Measurements from ENCODE around the gene ULBP1. TPM values are rescaled to one million over a fixed set of nuclear protein-coding genes. Genes with fewer than 3 reads are reported as not detected.

Gene ULBP1
- polyA plus RNA-seq, 1 donor, result 0.03 TPM

- H3K27ac ChIP-seq (ENCODE audit: low read length), result no peak overlapping the region
- H3K9me3 ChIP-seq (ENCODE audit: control insufficient read depth, low read depth, low read length), result no peaks in the 10 kb centered on the region
- DNase-seq, result no peak
- no peak overlapping the region for H3K4me3 ChIP-seq (ENCODE audit: low read length)
- H3K36me3 ChIP-seq (ENCODE audit: control insufficient read depth, insufficient read depth, low read length), result no peaks in the 10 kb centered on the region
- H3K27me3 ChIP-seq (ENCODE audit: control insufficient read depth, insufficient read depth, low read length), result peaks cover 83% of the 10 kb centered on the region
- H3K4me1 ChIP-seq (ENCODE audit: control insufficient read depth, insufficient read depth, low read length), result no peaks in the 10 kb centered on the region
Measured at GRCh38 chr6:149975400-149975799, 11.7 kb downstream of the ULBP1 start.

GRCh38 chr6:149977221-149977620 lies 13.5 kb downstream of the ULBP1 start:
- Histone ChIP-seq H3K4me1 (ENCODE audit: control insufficient read depth, insufficient read depth, low read length) (no peaks in the 10 kb centered on the region), H3K9me3 (ENCODE audit: control insufficient read depth, low read depth, low read length) (no peaks in the 10 kb centered on the region), H3K36me3 (ENCODE audit: control insufficient read depth, insufficient read depth, low read length) (no peaks in the 10 kb centered on the region), H3K27me3 (ENCODE audit: control insufficient read depth, insufficient read depth, low read length) (peaks cover 86% of the 10 kb centered on the region), H3K27ac (ENCODE audit: low read length) (no peak overlapping the region), H3K4me3 (ENCODE audit: low read length) (no peak overlapping the region)
- no CpG with 5 or more reads among the region's 4 CpGs for WGBS (ENCODE audit: insufficient coverage, low lambda C conversion rate)
- no peak for DNase-seq

- Histone ChIP-seq H3K4me3 (ENCODE audit: low read length) (no peak overlapping the region), H3K27me3 (ENCODE audit: control insufficient read depth, insufficient read depth, low read length) (peaks cover 88% of the 10 kb centered on the region), H3K9me3 (ENCODE audit: control insufficient read depth, low read depth, low read length) (no peaks in the 10 kb centered on the region), H3K27ac (ENCODE audit: low read length) (no peak overlapping the region), H3K4me1 (ENCODE audit: control insufficient read depth, insufficient read depth, low read length) (no peaks in the 10 kb centered on the region), H3K36me3 (ENCODE audit: control insufficient read depth, insufficient read depth, low read length) (no peaks in the 10 kb centered on the region)
- DNase-seq, result no peak
Measured at GRCh38 chr6:149978610-149979009, 14.9 kb downstream of the ULBP1 start.

GRCh38 chr6:149979293-149979692 lies 15.6 kb downstream of the ULBP1 start:
- Histone ChIP-seq H3K4me3 (ENCODE audit: low read length) (no peak overlapping the region), H3K4me1 (ENCODE audit: control insufficient read depth, insufficient read depth, low read length) (no peaks in the 10 kb centered on the region), H3K36me3 (ENCODE audit: control insufficient read depth, insufficient read depth, low read length) (no peaks in the 10 kb centered on the region), H3K9me3 (ENCODE audit: control insufficient read depth, low read depth, low read length) (no peaks in the 10 kb centered on the region), H3K27me3 (ENCODE audit: control insufficient read depth, insufficient read depth, low read length) (peaks cover 82% of the 10 kb centered on the region), H3K27ac (ENCODE audit: low read length) (no peak overlapping the region)
- no peak for DNase-seq
- WGBS (ENCODE audit: insufficient coverage, low lambda C conversion rate), result no CpG with 5 or more reads among the region's 6 CpGs

GRCh38 chr6:149983145-149983544 lies 19.4 kb downstream of the ULBP1 start:
- 20% methylated on average over 1 of the region's 9 CpGs for WGBS (ENCODE audit: insufficient coverage, low lambda C conversion rate)
- Histone ChIP-seq H3K27me3 (ENCODE audit: control insufficient read depth, insufficient read depth, low read length) (peaks cover 85% of the 10 kb centered on the region), H3K9me3 (ENCODE audit: control insufficient read depth, low read depth, low read length) (peaks cover 2% of the 10 kb centered on the region), H3K4me3 (ENCODE audit: low read length) (no peak overlapping the region), H3K36me3 (ENCODE audit: control insufficient read depth, insufficient read depth, low read length) (no peaks in the 10 kb centered on the region), H3K27ac (ENCODE audit: low read length) (no peak overlapping the region), H3K4me1 (ENCODE audit: control insufficient read depth, insufficient read depth, low read length) (no peaks in the 10 kb centered on the region)
- DNase-seq, result no peak

GRCh38 chr6:149984773-149985172 lies 21.0 kb downstream of the ULBP1 start:
- Histone ChIP-seq H3K4me1 (ENCODE audit: control insufficient read depth, insufficient read depth, low read length) (no peaks in the 10 kb centered on the region), H3K27me3 (ENCODE audit: control insufficient read depth, insufficient read depth, low read length) (peaks cover 87% of the 10 kb centered on the region), H3K36me3 (ENCODE audit: control insufficient read depth, insufficient read depth, low read length) (no peaks in the 10 kb centered on the region), H3K27ac (ENCODE audit: low read length) (no peak overlapping the region), H3K4me3 (ENCODE audit: low read length) (no peak overlapping the region), H3K9me3 (ENCODE audit: control insufficient read depth, low read depth, low read length) (peaks cover 9% of the 10 kb centered on the region)
- no peak for DNase-seq
- WGBS (ENCODE audit: insufficient coverage, low lambda C conversion rate), result no CpG with 5 or more reads among the region's 5 CpGs

- H3K4me3 ChIP-seq (ENCODE audit: low read length), result no peak overlapping the region
- peaks cover 9% of the 10 kb centered on the region for H3K9me3 ChIP-seq (ENCODE audit: control insufficient read depth, low read depth, low read length)
- no peak overlapping the region for H3K27ac ChIP-seq (ENCODE audit: low read length)
- no CpG with 5 or more reads among the region's 5 CpGs for WGBS (ENCODE audit: insufficient coverage, low lambda C conversion rate)
- no peak for DNase-seq
- peaks cover 91% of the 10 kb centered on the region for H3K27me3 ChIP-seq (ENCODE audit: control insufficient read depth, insufficient read depth, low read length)
- H3K36me3 ChIP-seq (ENCODE audit: control insufficient read depth, insufficient read depth, low read length), result no peaks in the 10 kb centered on the region
- H3K4me1 ChIP-seq (ENCODE audit: control insufficient read depth, insufficient read depth, low read length), result peaks cover 2% of the 10 kb centered on the region
Measured at GRCh38 chr6:149985481-149985937, 21.8 kb downstream of the ULBP1 start.

GRCh38 chr6:149987602-149988107 lies 23.9 kb downstream of the ULBP1 start:
- Histone ChIP-seq H3K4me1 (ENCODE audit: control insufficient read depth, insufficient read depth, low read length) (peaks cover 2% of the 10 kb centered on the region), H3K9me3 (ENCODE audit: control insufficient read depth, low read depth, low read length) (peaks cover 12% of the 10 kb centered on the region), H3K27me3 (ENCODE audit: control insufficient read depth, insufficient read depth, low read length) (peaks cover 92% of the 10 kb centered on the region), H3K27ac (ENCODE audit: low read length) (no peak overlapping the region), H3K36me3 (ENCODE audit: control insufficient read depth, insufficient read depth, low read length) (no peaks in the 10 kb centered on the region), H3K4me3 (ENCODE audit: low read length) (no peak overlapping the region)
- WGBS (ENCODE audit: insufficient coverage, low lambda C conversion rate), result 20% methylated on average over 2 of the region's 2 CpGs
- no peak for DNase-seq

GRCh38 chr6:149988550-149989346 lies 25.0 kb downstream of the ULBP1 start:
- DNase-seq, result no peak
- Histone ChIP-seq H3K4me1 (ENCODE audit: control insufficient read depth, insufficient read depth, low read length) (peaks cover 2% of the 10 kb centered on the region), H3K4me3 (ENCODE audit: low read length) (no peak overlapping the region), H3K9me3 (ENCODE audit: control insufficient read depth, low read depth, low read length) (peaks cover 12% of the 10 kb centered on the region), H3K36me3 (ENCODE audit: control insufficient read depth, insufficient read depth, low read length) (no peaks in the 10 kb centered on the region), H3K27me3 (ENCODE audit: control insufficient read depth, insufficient read depth, low read length) (peaks cover 93% of the 10 kb centered on the region), H3K27ac (ENCODE audit: low read length) (no peak overlapping the region)
- 0% methylated on average over 1 of the region's 17 CpGs for WGBS (ENCODE audit: insufficient coverage, low lambda C conversion rate)

- H3K4me1 ChIP-seq (ENCODE audit: control insufficient read depth, insufficient read depth, low read length), result peaks cover 2% of the 10 kb centered on the region
- peaks cover 12% of the 10 kb centered on the region for H3K9me3 ChIP-seq (ENCODE audit: control insufficient read depth, low read depth, low read length)
- no CpG with 5 or more reads among the region's 32 CpGs for WGBS (ENCODE audit: insufficient coverage, low lambda C conversion rate)
- H3K4me3 ChIP-seq (ENCODE audit: low read length), result no peak overlapping the region
- no peak overlapping the region for H3K27ac ChIP-seq (ENCODE audit: low read length)
- H3K36me3 ChIP-seq (ENCODE audit: control insufficient read depth, insufficient read depth, low read length), result no peaks in the 10 kb centered on the region
- peaks cover 96% of the 10 kb centered on the region for H3K27me3 ChIP-seq (ENCODE audit: control insufficient read depth, insufficient read depth, low read length)
- DNase-seq, result no peak
Measured at GRCh38 chr6:149990212-149990660, 26.5 kb downstream of the ULBP1 start.

Measured in large intestine (tissue), 3 donors.